Activated T-helper 17 cell treated with anti-CD3 and anti-CD28 coated beads, Interleukin-2, amount 50 U/mL, for 72 hours (primary cell): ENCODE data around the gene SIRPB1. TPM values are rescaled to one million over a fixed set of nuclear protein-coding genes. Genes with fewer than 3 reads are reported as not detected.
"Not testable (repeated sequence)": the region's sequence is repeated elsewhere in the genome, so short reads cannot be mapped to it uniquely, and the experiment has no call there.

Experiments used
- ATAC-seq: fragments of 150-1000 bp; cut with Tn5 transposase; replicated peaks from 2 replicates; pipeline ENCODE4 v1.10.0; 2021; ENCODE audit warnings: mild to moderate bottlenecking, moderate library complexity
- H3K27ac Mint-ChIP-seq: one replicate; pipeline ENCODE4 v1.8.0; 2022; ENCODE audit warnings: mixed read lengths
- H3K27me3 Mint-ChIP-seq: one replicate; pipeline ENCODE4 v1.8.0; 2022; ENCODE audit warnings: mixed read lengths
- H3K36me3 Mint-ChIP-seq: one replicate; pipeline ENCODE4 v1.8.0; 2022; ENCODE audit warnings: low read depth, mild to moderate bottlenecking, mixed read lengths
- H3K4me1 Mint-ChIP-seq: one replicate; pipeline ENCODE4 v1.8.0; 2022; ENCODE audit warnings: mixed read lengths
- H3K4me3 Mint-ChIP-seq: one replicate; pipeline ENCODE4 v1.8.0; 2022; ENCODE audit warnings: mild to moderate bottlenecking, mixed read lengths
- H3K9me3 Mint-ChIP-seq: one replicate; pipeline ENCODE4 v1.8.0; 2022; ENCODE audit warnings: mixed read lengths
- total RNA-seq, 2 donors: library from RNA; stranded (reverse); gene quantifications; one replicate each; pipeline ENCODE4 v1.2.3, GENCODE V29; 2022

SIRPB1 gene
- total RNA-seq, 2 donors from 2014 or later = 0.24 to 1.1 TPM

- no peaks in the 10 kb centered on the region for H3K9me3 Mint-ChIP-seq
- peaks cover 61% of the 10 kb centered on the region for H3K4me1 Mint-ChIP-seq
- no peak overlapping the region for H3K4me3 Mint-ChIP-seq
- ATAC-seq = no peak
- peaks cover 55% of the 10 kb centered on the region for H3K36me3 Mint-ChIP-seq
- peak overlapping the region; percentile 29 for H3K27ac Mint-ChIP-seq
- H3K27me3 Mint-ChIP-seq = no peaks in the 10 kb centered on the region
These were observed 8.8 kb upstream of the SIRPB1 start for GRCh38 chr20:1628621-1629020.

- no peaks in the 10 kb centered on the region for H3K9me3 Mint-ChIP-seq
- H3K27me3 Mint-ChIP-seq = no peaks in the 10 kb centered on the region
- ATAC-seq = no peak
- H3K27ac Mint-ChIP-seq = peak overlapping the region; percentile 13
- peak overlapping the region; percentile 31 for H3K4me3 Mint-ChIP-seq
- H3K4me1 Mint-ChIP-seq = peaks cover 63% of the 10 kb centered on the region
- H3K36me3 Mint-ChIP-seq = peaks cover 48% of the 10 kb centered on the region
These were observed 7.4 kb upstream of the SIRPB1 start for GRCh38 chr20:1627200-1627550.

- peak overlapping the region; percentile 31 for H3K4me3 Mint-ChIP-seq
- peak; percentile 41 for ATAC-seq
- peak overlapping the region; percentile 13 for H3K27ac Mint-ChIP-seq
- peaks cover 63% of the 10 kb centered on the region for H3K4me1 Mint-ChIP-seq
- peaks cover 43% of the 10 kb centered on the region for H3K36me3 Mint-ChIP-seq
- H3K9me3 Mint-ChIP-seq = no peaks in the 10 kb centered on the region
- H3K27me3 Mint-ChIP-seq = no peaks in the 10 kb centered on the region
These were observed 6.9 kb upstream of the SIRPB1 start for GRCh38 chr20:1626528-1627199.

GRCh38 chr20:1625083-1625690, 5.4 kb upstream of the SIRPB1 start:
- Mint-ChIP-seq H3K4me3 (peak overlapping the region; percentile 71), H3K9me3 (no peaks in the 10 kb centered on the region), H3K27ac (peak overlapping the region; percentile 84), H3K27me3 (no peaks in the 10 kb centered on the region), H3K4me1 (peaks cover 71% of the 10 kb centered on the region), H3K36me3 (peaks cover 31% of the 10 kb centered on the region)
- peak; percentile 67 for ATAC-seq

- Mint-ChIP-seq H3K27me3 (no peaks in the 10 kb centered on the region), H3K4me1 (peaks cover 77% of the 10 kb centered on the region), H3K4me3 (peak overlapping the region; percentile 16), H3K27ac (no peak overlapping the region), H3K36me3 (peaks cover 15% of the 10 kb centered on the region), H3K9me3 (no peaks in the 10 kb centered on the region)
- ATAC-seq = no peak
These were observed 3.8 kb upstream of the SIRPB1 start for GRCh38 chr20:1623501-1624205.

- no peaks in the 10 kb centered on the region for H3K27me3 Mint-ChIP-seq
- peaks cover 4% of the 10 kb centered on the region for H3K9me3 Mint-ChIP-seq
- H3K36me3 Mint-ChIP-seq = peaks cover 3% of the 10 kb centered on the region
- peak overlapping the region; percentile 46 for H3K4me3 Mint-ChIP-seq
- peak overlapping the region; percentile 12 for H3K27ac Mint-ChIP-seq
- H3K4me1 Mint-ChIP-seq = peaks cover 68% of the 10 kb centered on the region
- ATAC-seq = no peak
These were observed 2.6 kb upstream of the SIRPB1 start for GRCh38 chr20:1622450-1622849.

- Mint-ChIP-seq H3K4me3 (peak overlapping the region; percentile 46), H3K27me3 (no peaks in the 10 kb centered on the region), H3K9me3 (peaks cover 4% of the 10 kb centered on the region), H3K36me3 (no peaks in the 10 kb centered on the region), H3K27ac (no peak overlapping the region), H3K4me1 (peaks cover 63% of the 10 kb centered on the region)
- peak; percentile 34 for ATAC-seq
These were observed 1.5 kb upstream of the SIRPB1 start for GRCh38 chr20:1621316-1621715.

- H3K36me3 Mint-ChIP-seq = no peaks in the 10 kb centered on the region
- H3K27ac Mint-ChIP-seq = no peak overlapping the region
- peaks cover 41% of the 10 kb centered on the region for H3K4me1 Mint-ChIP-seq
- peaks cover 4% of the 10 kb centered on the region for H3K9me3 Mint-ChIP-seq
- peak overlapping the region; percentile 46 for H3K4me3 Mint-ChIP-seq
- no peak for ATAC-seq
- H3K27me3 Mint-ChIP-seq = no peaks in the 10 kb centered on the region
These were observed 762 bp downstream of the SIRPB1 start for GRCh38 chr20:1618954-1619540.

GRCh38 chr20:1618479-1618878, 1.3 kb downstream of the SIRPB1 start:
- no peak for ATAC-seq
- H3K9me3 Mint-ChIP-seq = peaks cover 4% of the 10 kb centered on the region
- peaks cover 41% of the 10 kb centered on the region for H3K4me1 Mint-ChIP-seq
- H3K27ac Mint-ChIP-seq = no peak overlapping the region
- H3K4me3 Mint-ChIP-seq = no peak overlapping the region
- no peaks in the 10 kb centered on the region for H3K36me3 Mint-ChIP-seq
- H3K27me3 Mint-ChIP-seq = no peaks in the 10 kb centered on the region

GRCh38 chr20:1616858-1617434, 2.9 kb downstream of the SIRPB1 start:
- Mint-ChIP-seq H3K9me3 (peaks cover 4% of the 10 kb centered on the region), H3K27me3 (no peaks in the 10 kb centered on the region)
- ATAC-seq = no peak

GRCh38 chr20:1610404-1610803, 9.4 kb downstream of the SIRPB1 start:
- not testable (repeated sequence) for H3K9me3 Mint-ChIP-seq, H3K36me3 Mint-ChIP-seq, ATAC-seq, H3K27me3 Mint-ChIP-seq, H3K27ac Mint-ChIP-seq, H3K4me3 Mint-ChIP-seq, H3K4me1 Mint-ChIP-seq

More at GRCh38 chr20:1616858-1617434, 2.9 kb downstream of the SIRPB1 start:
- no peak overlapping the region for H3K4me3 Mint-ChIP-seq
- H3K4me1 Mint-ChIP-seq = peaks cover 26% of the 10 kb centered on the region
- H3K36me3 Mint-ChIP-seq = no peaks in the 10 kb centered on the region
- no peak overlapping the region for H3K27ac Mint-ChIP-seq

- H3K4me1 Mint-ChIP-seq, H3K9me3 Mint-ChIP-seq, H3K27ac Mint-ChIP-seq, H3K27me3 Mint-ChIP-seq, H3K4me3 Mint-ChIP-seq, H3K36me3 Mint-ChIP-seq: not testable (repeated sequence)
- peak; percentile 28 for ATAC-seq
These were observed 11.0 kb downstream of the SIRPB1 start for GRCh38 chr20:1608678-1609347.

GRCh38 chr20:1600736-1601135, 19.1 kb downstream of the SIRPB1 start:
- Mint-ChIP-seq H3K4me1 (no peaks in the 10 kb centered on the region), H3K27me3 (no peaks in the 10 kb centered on the region), H3K4me3 (no peak overlapping the region), H3K27ac (no peak overlapping the region), H3K36me3 (no peaks in the 10 kb centered on the region), H3K9me3 (no peaks in the 10 kb centered on the region)
- no peak for ATAC-seq

GRCh38 chr20:1595333-1595732, 24.5 kb downstream of the SIRPB1 start:
- ATAC-seq = no peak
- Mint-ChIP-seq H3K4me1 (no peaks in the 10 kb centered on the region), H3K27me3 (no peaks in the 10 kb centered on the region), H3K27ac (no peak overlapping the region), H3K36me3 (no peaks in the 10 kb centered on the region), H3K9me3 (no peaks in the 10 kb centered on the region), H3K4me3 (no peak overlapping the region)
